Uterus (tissue), 2 donors: ENCODE data around the gene PRKCE.

Source experiments
- POLR2A ChIP-seq, 2 donors: fragments of 450-650 bp; IDR thresholded peaks; one replicate each; pipeline ENCODE4 v1.6.1; 2016; ENCODE audit warnings: antibody characterized with exemption in 2 of 2, mild to moderate bottlenecking in 1 of 2, moderate library complexity in 1 of 2
- TF ChIP-seq, protein P1 (sequence below), 4 experiments: fragments of 200-600 bp in 2 of 4; fragments of 450-650 bp in 2 of 4; sonication (generic) in 2 of 4; IDR thresholded peaks; one replicate each; pipeline ENCODE4 v1.5.1; 2016 to 2019; ENCODE audit warnings: antibody characterized with exemption in 4 of 4, mild to moderate bottlenecking in 2 of 4, moderate library complexity in 1 of 4

DNA sequence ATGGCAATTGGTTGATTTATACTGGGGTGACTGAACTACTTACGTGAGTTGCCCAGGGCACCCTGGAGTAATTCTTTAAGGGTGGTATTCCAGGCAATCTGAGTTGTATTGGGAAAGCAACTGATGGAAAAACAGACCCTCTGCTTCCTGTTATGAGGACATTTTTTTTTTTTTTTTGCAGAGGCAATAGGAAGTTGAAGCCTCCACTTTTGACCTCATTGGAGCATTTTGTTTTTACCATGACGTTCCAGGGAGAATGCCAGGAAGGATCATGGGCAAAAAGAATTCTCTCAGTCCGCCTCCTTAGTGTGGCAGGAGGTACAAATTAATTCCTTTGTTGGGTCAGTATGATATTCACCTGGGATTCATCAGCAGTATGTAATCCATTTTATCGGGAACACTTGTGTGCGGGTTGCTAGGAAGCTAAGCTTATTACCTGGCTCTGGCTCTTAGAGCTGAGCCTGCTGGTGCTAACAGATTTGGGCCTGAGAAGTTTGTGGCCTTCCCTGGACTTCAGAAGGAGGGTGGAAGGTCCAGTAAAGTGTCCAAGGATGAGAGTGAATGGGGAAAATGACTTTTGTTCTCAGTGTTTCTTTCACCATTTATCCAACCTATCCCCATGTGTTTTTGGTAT lies 372.8 kb downstream of the PRKCE start:
- TF ChIP-seq, protein P1, sequence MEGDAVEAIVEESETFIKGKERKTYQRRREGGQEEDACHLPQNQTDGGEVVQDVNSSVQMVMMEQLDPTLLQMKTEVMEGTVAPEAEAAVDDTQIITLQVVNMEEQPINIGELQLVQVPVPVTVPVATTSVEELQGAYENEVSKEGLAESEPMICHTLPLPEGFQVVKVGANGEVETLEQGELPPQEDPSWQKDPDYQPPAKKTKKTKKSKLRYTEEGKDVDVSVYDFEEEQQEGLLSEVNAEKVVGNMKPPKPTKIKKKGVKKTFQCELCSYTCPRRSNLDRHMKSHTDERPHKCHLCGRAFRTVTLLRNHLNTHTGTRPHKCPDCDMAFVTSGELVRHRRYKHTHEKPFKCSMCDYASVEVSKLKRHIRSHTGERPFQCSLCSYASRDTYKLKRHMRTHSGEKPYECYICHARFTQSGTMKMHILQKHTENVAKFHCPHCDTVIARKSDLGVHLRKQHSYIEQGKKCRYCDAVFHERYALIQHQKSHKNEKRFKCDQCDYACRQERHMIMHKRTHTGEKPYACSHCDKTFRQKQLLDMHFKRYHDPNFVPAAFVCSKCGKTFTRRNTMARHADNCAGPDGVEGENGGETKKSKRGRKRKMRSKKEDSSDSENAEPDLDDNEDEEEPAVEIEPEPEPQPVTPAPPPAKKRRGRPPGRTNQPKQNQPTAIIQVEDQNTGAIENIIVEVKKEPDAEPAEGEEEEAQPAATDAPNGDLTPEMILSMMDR (IDR thresholded peaks at IDR 0.05): no peak
- no peak for TF ChIP-seq POLR2A (IDR thresholded peaks at IDR 0.05)
